SK-N-SH (cell line): ENCODE measurements around the gene PSG4.

Experiments used
- CTCF ChIP-seq: fragments of 200-600 bp; sonication (generic); IDR thresholded peaks from 2 replicates; pipeline ENCODE4 v1.6.1; 2017; ENCODE audit warnings: antibody characterized with exemption, mild to moderate bottlenecking, moderate library complexity
- JUND ChIP-seq: IDR thresholded peaks from 2 replicates; pipeline ENCODE4 v1.4.0; 2012
- RCOR1 ChIP-seq: fragments of 150-350 bp; IDR thresholded peaks from 2 replicates; pipeline ENCODE4 v1.6.1; 2017; ENCODE audit warnings: antibody characterized with exemption, low read length

GRCh38 chr19:43229315-43229714 lies 23.9 kb upstream of the PSG4 start:
- TF ChIP-seq JUND (no peak), RCOR1 (no peak), CTCF (peak; percentile 51)
